ENCODE measurements around the gene WASL.

DNA sequence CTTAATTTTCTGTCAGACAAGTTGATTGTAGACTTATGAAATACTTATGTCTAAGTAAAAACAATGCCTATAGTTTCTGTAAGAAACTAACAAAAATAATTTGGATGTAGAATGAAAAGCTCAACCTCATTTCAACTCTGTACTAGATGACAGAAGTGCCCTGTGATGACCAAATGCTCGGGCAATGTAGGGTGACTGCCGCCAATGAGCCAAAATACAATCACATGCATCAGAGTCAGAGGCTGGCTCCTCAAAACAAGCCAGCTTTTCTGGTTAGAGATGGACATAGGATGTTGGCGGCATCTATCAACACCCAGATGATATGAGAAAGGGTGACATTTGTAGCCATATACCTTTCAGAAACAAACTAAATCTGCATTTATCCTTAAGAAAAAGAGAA is 69.2 kb downstream of the WASL start:
- TF ChIP-seq, protein P1, sequence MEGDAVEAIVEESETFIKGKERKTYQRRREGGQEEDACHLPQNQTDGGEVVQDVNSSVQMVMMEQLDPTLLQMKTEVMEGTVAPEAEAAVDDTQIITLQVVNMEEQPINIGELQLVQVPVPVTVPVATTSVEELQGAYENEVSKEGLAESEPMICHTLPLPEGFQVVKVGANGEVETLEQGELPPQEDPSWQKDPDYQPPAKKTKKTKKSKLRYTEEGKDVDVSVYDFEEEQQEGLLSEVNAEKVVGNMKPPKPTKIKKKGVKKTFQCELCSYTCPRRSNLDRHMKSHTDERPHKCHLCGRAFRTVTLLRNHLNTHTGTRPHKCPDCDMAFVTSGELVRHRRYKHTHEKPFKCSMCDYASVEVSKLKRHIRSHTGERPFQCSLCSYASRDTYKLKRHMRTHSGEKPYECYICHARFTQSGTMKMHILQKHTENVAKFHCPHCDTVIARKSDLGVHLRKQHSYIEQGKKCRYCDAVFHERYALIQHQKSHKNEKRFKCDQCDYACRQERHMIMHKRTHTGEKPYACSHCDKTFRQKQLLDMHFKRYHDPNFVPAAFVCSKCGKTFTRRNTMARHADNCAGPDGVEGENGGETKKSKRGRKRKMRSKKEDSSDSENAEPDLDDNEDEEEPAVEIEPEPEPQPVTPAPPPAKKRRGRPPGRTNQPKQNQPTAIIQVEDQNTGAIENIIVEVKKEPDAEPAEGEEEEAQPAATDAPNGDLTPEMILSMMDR (IDR thresholded peaks at IDR 0.05; ENCODE audit: low read depth, low read length): no peak
- TF ChIP-seq EZH2phosphoT487 (IDR thresholded peaks at IDR 0.05; ENCODE audit: low read depth): no peak
